ENCODE results near the gene SLC9A3.
A peak's percentile ranks its signal among the peaks of the same experiment; 100 is the strongest.
"Not testable (repeated sequence)": the region's sequence is repeated elsewhere in the genome, so short reads cannot be mapped to it uniquely, and the experiment has no call there.

Gene SLC9A3

GRCh38 chr5:524234-524972 lies at the start of gene SLC9A3:
Gene SLC9A3, minus strand, starts transcription at chr5:524449.
- no peak for DNase-seq

GRCh38 chr5:573976-574375 lies 49.7 kb upstream of the SLC9A3 start:
- DNase-seq = peak; percentile 87

- no peak for DNase-seq
These were observed 49.0 kb upstream of the SLC9A3 start for GRCh38 chr5:573206-573605.

- peak; percentile 100 for DNase-seq
These were observed 48.3 kb upstream of the SLC9A3 start for GRCh38 chr5:572398-573019.

- DNase-seq = peak; percentile 76
These were observed 47.5 kb upstream of the SLC9A3 start for GRCh38 chr5:571791-572190.

GRCh38 chr5:570886-571285 lies 46.6 kb upstream of the SLC9A3 start:
- no peak for DNase-seq

GRCh38 chr5:570446-570845 lies 46.2 kb upstream of the SLC9A3 start:
- DNase-seq = no peak

- DNase-seq = no peak
These were observed 45.7 kb upstream of the SLC9A3 start for GRCh38 chr5:569868-570361.

GRCh38 chr5:569358-569867 lies 45.2 kb upstream of the SLC9A3 start:
- no peak for DNase-seq

GRCh38 chr5:568809-569208 lies 44.6 kb upstream of the SLC9A3 start:
- DNase-seq = no peak

- no peak for DNase-seq
These were observed 44.0 kb upstream of the SLC9A3 start for GRCh38 chr5:568061-568781.

GRCh38 chr5:567664-568060 lies 43.4 kb upstream of the SLC9A3 start:
- no peak for DNase-seq

- DNase-seq = no peak
These were observed 42.5 kb upstream of the SLC9A3 start for GRCh38 chr5:566636-567309.

GRCh38 chr5:565782-566440 lies 41.7 kb upstream of the SLC9A3 start:
- no peak for DNase-seq

- no peak for DNase-seq
These were observed 37.2 kb upstream of the SLC9A3 start for GRCh38 chr5:561408-561807.

GRCh38 chr5:560792-561166 lies 36.5 kb upstream of the SLC9A3 start:
- no peak for DNase-seq

GRCh38 chr5:558871-559503 lies 34.7 kb upstream of the SLC9A3 start:
- no peak for DNase-seq

GRCh38 chr5:558326-558725 lies 34.1 kb upstream of the SLC9A3 start:
- DNase-seq = no peak

- not testable (repeated sequence) for DNase-seq
These were observed 33.7 kb upstream of the SLC9A3 start for GRCh38 chr5:557917-558316.

- DNase-seq = no peak
These were observed 32.7 kb upstream of the SLC9A3 start for GRCh38 chr5:556909-557441.

- no peak for DNase-seq
These were observed 30.9 kb upstream of the SLC9A3 start for GRCh38 chr5:555058-555623.

Data from NCI-H748 treated with DMSO at 0.1 percent for 48 hours (cell line).